C4-2B (cell line): ENCODE measurements around the gene USP48.

Experiments
- CTCF ChIP-seq: fragments of 450-650 bp; conservative IDR thresholded peaks from 2 replicates; pipeline ENCODE4 v1.5.1; 2017; ENCODE audit warnings: mild to moderate bottlenecking
- ZFX ChIP-seq: fragments of 450-650 bp; IDR thresholded peaks from 2 replicates; pipeline ENCODE4 v1.6.1; 2017

- TF ChIP-seq CTCF, result no peak
- TF ChIP-seq ZFX, result no peak
Measured at GRCh38 chr1:21818656-21819055, 35.7 kb upstream of the USP48 start.
